ENCODE data around the gene ULK4.
"Not testable (repeated sequence)": the region's sequence is repeated elsewhere in the genome, so short reads cannot be mapped to it uniquely, and the experiment has no call there.

ULK4 gene

GRCh38 chr3:41315126-41315525 lies 646.8 kb downstream of the ULK4 start:
- DNase-seq (ENCODE audit: low read depth), result no peak

DNA sequence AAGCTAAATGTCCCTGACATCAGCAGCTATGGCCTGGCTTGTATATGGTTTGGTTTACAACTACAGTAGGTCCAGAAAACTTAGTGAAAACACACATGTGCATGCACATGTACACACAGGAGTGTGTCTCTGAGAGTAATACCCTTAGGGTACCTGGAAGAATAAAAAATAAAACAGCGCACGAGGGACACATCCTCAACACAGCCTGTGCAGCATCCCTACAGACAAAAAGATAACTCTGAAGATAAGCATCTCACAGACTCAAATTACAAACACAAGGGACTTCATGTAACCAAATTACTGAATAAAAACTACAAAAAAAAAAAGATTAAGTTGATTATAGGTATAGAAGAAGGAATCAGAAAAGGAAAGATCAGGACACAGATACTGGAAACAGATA lies 653.8 kb downstream of the ULK4 start:
- DNase-seq (ENCODE audit: low read depth), result no peak

DNA sequence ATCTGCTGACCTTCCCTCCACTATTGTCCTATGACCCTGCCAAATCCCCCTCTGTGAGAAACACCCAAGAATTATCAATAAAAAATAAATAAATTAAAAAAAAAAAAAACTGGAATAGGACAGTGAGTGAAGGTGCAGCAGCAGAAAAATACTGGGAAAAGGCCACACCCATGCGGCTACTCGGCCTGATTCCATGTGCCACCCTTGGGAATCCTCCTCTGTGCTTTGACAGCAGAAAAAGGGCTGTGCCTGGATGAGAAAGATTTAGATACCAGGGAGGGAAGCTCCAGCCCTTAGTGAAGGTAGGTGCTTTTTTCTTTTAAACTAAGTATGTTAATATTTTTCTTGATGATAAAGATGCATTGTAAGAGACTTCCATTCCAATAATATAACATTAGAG lies 654.8 kb downstream of the ULK4 start:
- no peak for DNase-seq (ENCODE audit: low read depth)

DNA sequence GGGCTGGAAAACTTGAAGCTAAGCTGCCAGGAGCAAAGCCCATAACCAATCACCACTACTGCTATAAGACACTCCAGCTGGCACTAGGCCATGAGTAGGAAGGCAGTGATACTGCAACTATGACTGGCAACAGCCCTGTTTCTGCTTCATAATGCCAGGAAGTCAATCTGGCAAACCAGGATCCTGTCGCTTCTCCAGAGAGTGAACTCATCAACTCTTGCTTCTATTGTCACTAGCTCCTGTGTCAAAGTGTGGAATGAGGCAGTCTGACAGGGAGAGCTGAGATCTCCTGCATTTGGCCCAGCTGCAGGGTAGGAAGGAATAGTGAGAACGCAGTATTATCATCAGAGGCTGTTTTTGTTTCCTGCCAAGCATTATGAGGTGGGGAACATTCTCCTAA lies 657.3 kb downstream of the ULK4 start:
- DNase-seq (ENCODE audit: low read depth), result no peak

DNA sequence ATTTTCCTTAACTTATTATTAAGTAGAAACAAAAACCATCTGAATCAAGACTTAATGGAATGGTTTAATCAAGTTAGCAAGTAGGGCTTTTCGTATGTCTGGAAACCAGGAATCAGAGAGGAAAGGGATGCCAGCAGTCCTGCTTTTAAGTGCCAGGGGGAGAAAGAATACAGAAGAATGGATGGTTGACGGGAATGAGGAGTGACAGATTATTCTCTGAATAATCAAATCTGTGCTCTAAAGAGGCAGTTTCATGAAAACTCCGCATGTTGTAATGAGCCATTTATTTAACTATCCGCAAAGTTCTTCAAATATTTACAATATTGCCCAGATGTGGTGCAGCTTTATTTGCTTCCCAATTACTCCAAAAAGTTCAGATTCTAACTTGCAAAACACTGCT lies 659.6 kb downstream of the ULK4 start:
- DNase-seq (ENCODE audit: low read depth), result no peak

DNA sequence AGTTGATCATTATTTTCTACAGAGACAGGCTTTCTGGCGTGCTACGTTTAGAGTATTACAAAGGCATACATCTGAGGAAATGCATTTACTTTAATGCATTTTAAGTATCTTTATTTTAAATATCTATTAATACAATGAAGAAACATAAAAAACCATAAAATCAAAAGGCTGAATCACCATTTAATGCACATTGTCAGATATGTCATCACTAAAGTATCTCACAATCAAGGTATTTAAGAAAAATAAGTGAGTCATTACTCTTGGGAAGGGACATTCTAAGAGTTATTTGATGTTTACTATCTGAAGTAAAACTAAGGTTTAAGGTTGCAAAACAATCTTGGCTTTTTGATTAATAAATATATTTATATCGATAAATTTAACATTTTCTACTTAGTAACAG lies 660.4 kb downstream of the ULK4 start:
- DNase-seq (ENCODE audit: low read depth), result no peak

- no peak for DNase-seq (ENCODE audit: low read depth)
Measured at GRCh38 chr3:41299036-41299435, 662.9 kb downstream of the ULK4 start.

DNA sequence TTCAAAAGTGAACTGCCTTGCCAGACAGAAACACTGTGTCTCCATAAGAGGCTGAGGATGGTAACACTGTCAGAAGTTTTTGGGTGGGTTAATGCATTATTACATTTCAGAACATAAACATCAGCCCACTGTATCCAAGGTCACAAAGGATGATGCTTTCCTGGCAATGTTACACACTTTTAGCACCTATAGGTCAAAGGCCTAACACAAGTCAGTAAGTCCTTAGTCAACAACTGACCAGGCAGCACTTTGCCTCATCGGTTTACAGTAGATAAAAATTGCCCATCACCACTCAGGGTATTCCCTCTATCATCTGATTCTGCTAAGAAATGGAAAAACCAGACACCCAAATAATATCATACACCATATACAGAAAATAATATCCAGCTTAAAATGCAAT lies 664.2 kb downstream of the ULK4 start:
- DNase-seq (ENCODE audit: low read depth), result no peak

DNA sequence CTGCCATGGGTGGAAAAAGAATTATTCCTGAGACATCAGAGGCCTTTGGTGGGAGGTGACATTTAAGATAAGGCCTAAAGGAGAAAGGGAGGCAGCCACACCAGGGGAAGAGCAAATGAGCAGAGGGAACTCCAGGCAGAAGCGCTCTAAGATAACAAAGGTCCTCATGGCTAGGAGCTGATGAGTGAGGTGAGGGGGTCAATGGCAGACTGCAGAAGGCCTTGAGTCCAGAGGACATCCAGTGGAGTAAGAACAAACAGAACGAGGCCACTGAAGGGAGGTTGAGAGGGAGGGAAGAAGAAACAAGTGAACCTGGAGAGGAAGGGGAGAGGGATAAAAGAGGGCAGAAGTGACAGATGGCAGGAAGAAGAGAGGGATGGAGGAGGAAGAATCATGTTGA lies 665.3 kb downstream of the ULK4 start:
- DNase-seq (ENCODE audit: low read depth), result no peak

GRCh38 chr3:41295740-41296139 lies 666.2 kb downstream of the ULK4 start:
- DNase-seq (ENCODE audit: low read depth), result no peak

GRCh38 chr3:41293169-41293681 lies 668.7 kb downstream of the ULK4 start:
- DNase-seq (ENCODE audit: low read depth), result no peak

GRCh38 chr3:41290736-41291135 lies 671.2 kb downstream of the ULK4 start:
- no peak for DNase-seq (ENCODE audit: low read depth)

DNA sequence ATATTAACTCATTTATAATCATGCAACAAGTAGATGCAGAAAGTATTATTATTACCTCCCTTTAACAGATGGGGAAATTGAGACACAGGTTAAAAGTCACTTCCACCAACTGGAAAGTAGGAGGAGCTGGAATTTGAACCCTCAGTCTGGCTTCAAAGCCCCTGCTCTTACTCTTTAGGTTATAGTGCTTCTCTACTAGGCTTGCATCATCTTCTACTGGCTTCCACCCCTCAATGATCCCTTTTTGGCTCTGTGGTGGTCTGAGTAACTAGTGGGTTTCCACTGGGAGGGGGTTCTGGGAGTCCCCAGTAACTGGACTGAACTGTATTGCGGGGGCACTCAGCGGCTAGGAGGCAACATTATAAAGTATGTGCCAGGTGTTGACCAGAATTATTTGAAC lies 671.6 kb downstream of the ULK4 start:
- no peak for DNase-seq (ENCODE audit: low read depth)

GRCh38 chr3:41288785-41289184 lies 673.1 kb downstream of the ULK4 start:
- DNase-seq (ENCODE audit: low read depth), result no peak

- DNase-seq (ENCODE audit: low read depth), result no peak
Measured at GRCh38 chr3:41286305-41286704, 675.6 kb downstream of the ULK4 start.

DNA sequence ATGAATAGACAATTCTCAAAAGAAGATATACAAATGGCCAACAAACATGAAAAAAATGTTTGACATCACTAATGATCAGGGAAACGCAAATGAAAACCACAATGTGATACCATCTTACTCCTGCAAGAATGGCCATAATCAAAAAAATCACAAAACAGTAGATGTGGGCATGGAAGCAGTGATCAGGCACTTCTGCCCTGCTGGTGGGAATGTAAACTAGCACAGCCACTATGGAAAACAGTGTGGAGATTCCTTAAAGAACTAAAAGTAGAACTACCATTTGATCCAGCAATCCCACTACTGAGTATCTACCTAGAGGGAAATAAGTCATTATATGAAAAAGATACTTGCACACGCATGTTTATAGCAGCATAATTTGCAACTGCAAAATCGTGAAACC lies 677.0 kb downstream of the ULK4 start:
- DNase-seq (ENCODE audit: low read depth), result not testable (repeated sequence)

- no peak for DNase-seq (ENCODE audit: low read depth)
Measured at GRCh38 chr3:41277790-41278465, 684.0 kb downstream of the ULK4 start.

DNA sequence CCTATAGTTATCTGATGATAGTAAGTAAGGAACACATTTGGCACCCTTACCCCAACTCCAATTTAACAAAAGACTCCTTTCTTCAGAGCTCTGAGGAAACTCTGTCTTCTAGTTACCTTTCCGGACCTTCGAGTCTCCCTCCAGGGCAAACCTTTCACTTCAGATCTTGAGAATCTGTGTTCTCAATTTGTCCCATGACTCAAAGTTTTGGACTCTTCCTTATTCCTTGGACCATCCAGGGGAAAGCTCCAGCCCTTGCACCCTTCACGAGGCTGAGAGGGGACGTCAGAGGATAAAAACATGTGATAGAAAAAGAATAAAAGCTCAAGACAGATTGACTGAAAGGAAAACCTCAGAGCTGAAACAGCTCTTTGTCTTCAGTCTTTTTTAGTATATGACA lies 685.7 kb downstream of the ULK4 start:
- no peak for DNase-seq (ENCODE audit: low read depth)

GRCh38 chr3:41274944-41275668 lies 686.8 kb downstream of the ULK4 start:
- DNase-seq (ENCODE audit: low read depth), result no peak

DNA sequence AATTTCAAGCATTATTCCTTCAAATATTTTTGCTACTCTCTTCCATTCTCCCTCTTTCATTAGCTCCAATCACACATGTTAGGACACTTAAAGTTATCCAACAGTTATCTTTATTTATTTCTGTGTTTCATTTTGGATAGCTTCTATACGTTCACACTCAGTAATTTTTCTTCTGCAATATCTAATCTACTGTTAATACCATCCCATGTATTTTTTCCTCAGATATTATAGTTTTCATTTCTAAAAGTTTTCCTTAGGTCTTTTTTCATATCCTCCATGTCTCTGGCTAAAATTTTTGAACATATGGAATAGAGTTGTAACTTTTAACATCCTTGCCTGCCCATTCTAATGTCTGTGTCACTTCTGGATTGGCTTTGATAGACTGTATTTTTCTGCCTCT lies 689.2 kb downstream of the ULK4 start:
- no peak for DNase-seq (ENCODE audit: low read depth)

- peak; percentile 78 for DNase-seq (ENCODE audit: low read depth)
Measured at GRCh38 chr3:41267975-41268640, 693.8 kb downstream of the ULK4 start.

- no peak for DNase-seq (ENCODE audit: low read depth)
Measured at GRCh38 chr3:41265823-41266273, 696.1 kb downstream of the ULK4 start.

DNA sequence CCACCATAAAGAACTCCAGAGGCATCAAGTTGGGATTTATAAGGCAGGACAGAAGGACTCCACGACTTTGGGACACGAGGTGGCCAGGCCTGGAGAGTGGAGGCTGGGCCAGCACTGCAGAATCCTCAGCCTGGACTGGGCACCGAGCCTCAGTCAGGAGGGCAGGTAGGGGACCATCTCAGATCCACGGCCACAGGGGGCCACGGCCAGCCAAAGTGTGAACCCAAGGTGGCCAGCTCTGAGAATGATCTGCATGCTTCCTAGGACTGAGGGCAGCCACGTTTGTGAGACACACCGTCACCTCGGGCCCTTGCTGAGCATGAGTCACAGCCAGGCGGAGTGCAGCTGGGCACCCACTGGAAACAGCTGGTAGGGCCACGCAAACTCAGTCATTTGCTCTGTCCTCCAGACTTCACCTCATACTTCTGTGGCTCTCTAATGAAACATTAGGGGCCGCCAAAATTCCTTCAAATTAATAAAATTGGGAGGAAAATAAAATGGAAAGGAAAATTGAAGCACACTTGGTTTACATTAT lies 696.8 kb downstream of the ULK4 start:
- DNase-seq (ENCODE audit: low read depth), result no peak

Measured in fibroblast of the conjunctiva (primary cell).